Endothelial cell of umbilical vein (primary cell): Measurements from ENCODE around the gene MS4A7. TPM values are rescaled to one million over a fixed set of nuclear protein-coding genes. Genes with fewer than 3 reads are reported as not detected.

Experiments
- BruUV-seq: library from RNA; stranded (reverse); fragments of 400-500 nt; replicated peaks from 2 replicates; lab custom pipeline; 2021; lab: Mats Ljungman, UMichigan
- CTCF ChIA-PET: fragments of 300-600, 350-600 bp; sonication (Branson Sonifier 250); formaldehyde crosslinking; loops from one replicate; lab custom pipeline; 2021; ENCODE audit warnings: antibody characterized with exemption, inconsistent platforms; lab: Charles Lee
- POLR2A ChIA-PET: fragments of 300-600, 350-600 bp; sonication (Branson Sonifier 250); formaldehyde crosslinking; loops from one replicate; lab custom pipeline; 2021; ENCODE audit warnings: antibody characterized with exemption, inconsistent platforms; lab: Charles Lee
- DNase-seq: peaks from one replicate; pipeline ENCODE4 v3.0.0-alpha.2; 2011; ENCODE audit warnings: low read depth, low spot score
- FAIRE-seq: peaks from 2 replicates; lab custom pipeline; 2011; peaks lifted over from hg19 to GRCh38; lab: Jason Lieb, UNC
- H2AFZ ChIP-seq: 2 replicates; pipeline ENCODE4 v1.6.0; 2012; ENCODE audit warnings: low read depth, low read length, control low read depth, inconsistent platforms
- H3K27ac ChIP-seq: 2 replicates; pipeline ENCODE4 v1.5.1; 2011; ENCODE audit warnings: low read depth, mild to moderate bottlenecking, control low read depth, low read length, moderate library complexity; ENCODE audit not compliant: insufficient read depth
- H3K27me3 ChIP-seq, 2 experiments: 2 replicates each; pipeline versions ENCODE4 v1.6.0 to v1.6.1; 2011; ENCODE audit warnings: low read length in 2 of 2, mixed read lengths in 1 of 2; ENCODE audit not compliant: control insufficient read depth in 2 of 2, insufficient read depth in 2 of 2
- H3K36me3 ChIP-seq, 2 experiments: 2 replicates in 1 of 2; 3 replicates in 1 of 2; pipeline ENCODE4 v1.5.1; 2011; ENCODE audit warnings: low read length in 2 of 2, mild to moderate bottlenecking in 1 of 2, moderate library complexity in 1 of 2; ENCODE audit not compliant: control insufficient read depth in 2 of 2, insufficient read depth in 2 of 2; ENCODE audit errors: extremely low read depth in 1 of 2
- H3K4me1 ChIP-seq: 3 replicates; pipeline ENCODE4 v1.5.1; 2011; ENCODE audit warnings: mild to moderate bottlenecking, low read length; ENCODE audit not compliant: control insufficient read depth, insufficient read depth; ENCODE audit errors: extremely low read depth
- H3K4me2 ChIP-seq: 2 replicates; pipeline ENCODE4 v1.6.1; 2011; ENCODE audit warnings: low read length, control low read depth, mixed read lengths; ENCODE audit not compliant: insufficient read depth
- H3K4me3 ChIP-seq, 3 experiments: fragments of 200-600 bp in 1 of 3; sonication (generic), shearing (Covaris generic) in 1 of 3; replicated peaks in 1 of 3; 2 replicates each; pipeline ENCODE4 v1.5.1; 2011 to 2016; ENCODE audit warnings: control low read depth in 3 of 3, low read length in 3 of 3, mild to moderate bottlenecking in 2 of 3, inconsistent platforms in 1 of 3, low read depth in 1 of 3, moderate library complexity in 1 of 3; ENCODE audit not compliant: insufficient read depth in 1 of 3
- H3K79me2 ChIP-seq: 2 replicates; pipeline ENCODE4 v1.6.0; 2012; ENCODE audit warnings: low read length, inconsistent platforms; ENCODE audit not compliant: control insufficient read depth, insufficient read depth
- H3K9ac ChIP-seq: replicated peaks from 2 replicates; pipeline ENCODE3; 2011; ENCODE audit warnings: low read length, control low read depth; ENCODE audit not compliant: insufficient read depth; ENCODE audit errors: extremely low read depth
- H3K9me1 ChIP-seq: replicated peaks from 3 replicates; pipeline ENCODE4 v1.6.0; 2011; ENCODE audit warnings: mild to moderate bottlenecking, low read length; ENCODE audit not compliant: control insufficient read depth, insufficient read depth; ENCODE audit errors: extremely low read depth
- H3K9me3 ChIP-seq: replicated peaks from 2 replicates; pipeline ENCODE4 v1.5.1; 2012; ENCODE audit warnings: low read length, inconsistent platforms; ENCODE audit not compliant: control insufficient read depth, insufficient read depth
- H4K20me1 ChIP-seq: replicated peaks from 2 replicates; pipeline ENCODE3; 2011; ENCODE audit warnings: mild to moderate bottlenecking, low read length; ENCODE audit not compliant: control insufficient read depth, insufficient read depth; ENCODE audit errors: extremely low read depth
- EZH2 ChIP-seq: IDR thresholded peaks from 2 replicates; pipeline ENCODE4 v1.6.1; 2012; ENCODE audit warnings: borderline replicate concordance, low read depth, mild to moderate bottlenecking, moderate library complexity, low read length, inconsistent platforms; ENCODE audit not compliant: severe bottlenecking
- FOS ChIP-seq: IDR thresholded peaks from 2 replicates; pipeline ENCODE4 v1.6.1; 2011; ENCODE audit warnings: mild to moderate bottlenecking, low read length, moderate library complexity, borderline replicate concordance; ENCODE audit not compliant: insufficient read depth
- GATA2 ChIP-seq: IDR thresholded peaks from 2 replicates; pipeline ENCODE4 v1.7.0; 2011; ENCODE audit warnings: low read depth, mild to moderate bottlenecking, moderate library complexity, mixed read lengths, low read length; ENCODE audit not compliant: insufficient read length, insufficient read depth
- JUN ChIP-seq: IDR thresholded peaks from 2 replicates; pipeline ENCODE4 v1.6.1; 2011; ENCODE audit warnings: borderline replicate concordance, low read depth; ENCODE audit not compliant: insufficient read length, insufficient read depth
- MYC ChIP-seq: IDR thresholded peaks from one replicate; pipeline ENCODE4 v1.6.1; 2011; ENCODE audit warnings: mild to moderate bottlenecking, low read depth, low read length
- POLR2A ChIP-seq: IDR thresholded peaks from 2 replicates; pipeline ENCODE4 v1.6.1; 2012; ENCODE audit warnings: low read depth, mild to moderate bottlenecking, control low read depth, low read length
- POLR2AphosphoS5 ChIP-seq: IDR thresholded peaks from 2 replicates; pipeline ENCODE4 v1.6.1; 2012; ENCODE audit warnings: low read depth, mild to moderate bottlenecking, control low read depth, low read length, moderate library complexity; ENCODE audit not compliant: insufficient read depth
- dilution Hi-C: fragments of 300-500 bp; cut with MboI; formaldehyde crosslinking; loops from one replicate; pipeline ENCODE4 v1.15.0; 2019; ENCODE audit warnings: low sequenced_read_pairs; ENCODE audit not compliant: extremely low pct_ligation_motif_present
- intact Hi-C: fragments of 100-400 bp; cut with micrococcal nuclease; formaldehyde crosslinking; loops from one replicate; pipeline ENCODE4 v1.10.0; 2022
- polyA plus RNA-seq, 4 experiments: library from polyadenylated mRNA; depleted of rRNA in 3 of 4; stranded (reverse) in 3 of 4; unstranded in 1 of 4; fragments of >200 nt; gene quantifications; 2 replicates each; pipeline versions ENCODE4 v1.2.1 to v1.2.3, GENCODE V29; 2011 to 2012; ENCODE audit warnings: missing spikeins in 1 of 4
- total RNA-seq: library from RNA; stranded (reverse); gene quantifications from 2 replicates; pipeline ENCODE4 v1.2.3, GENCODE V29; 2021
- TF ChIP-seq, protein P1 (sequence below): IDR thresholded peaks from 2 replicates; pipeline ENCODE4 v1.6.1; 2011; ENCODE audit not compliant: insufficient read depth, insufficient read length
- TF ChIP-seq, protein P2 (sequence below), 2 donors: IDR thresholded peaks; 1 replicate in 1 of 2; 2 replicates in 1 of 2; pipeline ENCODE4 v1.5.1; 2011; ENCODE audit warnings: low read length in 2 of 2, mild to moderate bottlenecking in 2 of 2, moderate library complexity in 2 of 2, control low read depth in 1 of 2, inconsistent platforms in 1 of 2, low read depth in 1 of 2; ENCODE audit not compliant: insufficient read depth in 1 of 2; ENCODE audit errors: extremely low read depth in 1 of 2

Gene MS4A7
- total and polyA plus RNA-seq, 2 donors (not counting 3 experiments of a cell fraction or from before 2014, with no cell fraction given) = 0.04 TPM; not detected in 1

DNA sequence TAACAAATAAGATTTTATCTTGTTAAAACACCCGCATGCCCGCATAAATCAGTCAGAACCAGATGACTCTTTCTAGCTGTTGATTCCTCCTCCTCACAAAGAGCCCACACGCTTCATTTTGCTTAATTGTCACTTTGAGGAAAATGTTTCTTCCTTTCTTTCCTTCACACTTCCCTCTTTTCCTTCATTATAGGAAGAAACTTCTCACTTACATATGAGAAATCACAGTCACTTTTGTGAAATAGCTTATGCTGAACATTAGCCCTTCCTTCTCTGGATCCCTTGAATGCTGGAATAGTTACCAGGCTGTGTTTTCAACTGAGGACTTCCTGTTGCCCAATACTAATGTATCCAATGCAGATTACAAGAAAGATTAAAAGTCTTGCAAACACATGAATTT, 45.5 kb upstream of the MS4A7 start:
- ChIA-PET POLR2A (no interaction called here), CTCF (interaction anchor here (1.2 to 6.4 kb wide), 11 partner anchors 10 to 163 kb away, joined by 3 to 74 read pairs (median 13); no protein-coding TSS in a partner anchor)
- H3K36me3 ChIP-seq = no peaks in the 10 kb centered on the region
- H3K4me2 ChIP-seq = no peak overlapping the region
- H3K9me3 ChIP-seq = no peaks in the 10 kb centered on the region
- peaks cover 0 to 3% of the 10 kb centered on the region in 2 experiments for H3K27me3 ChIP-seq
- H3K79me2 ChIP-seq = no peaks in the 10 kb centered on the region
- H2AFZ ChIP-seq = no peak overlapping the region
- no peaks in the 10 kb centered on the region for H3K9me1 ChIP-seq
- dilution Hi-C loops (no loop called here), intact Hi-C loops (no loop called here)
- no peak overlapping the region for H3K4me3 ChIP-seq
- FAIRE-seq (no peak), DNase-seq (no peak)
- H3K27ac ChIP-seq = no peak overlapping the region
- BruUV-seq = no TSS peak
- TF ChIP-seq POLR2AphosphoS5 (no peak), FOS (no peak), POLR2A (no peak), GATA2 (no peak), EZH2 (no peak), JUN (no peak), MYC (no peak)
- TF ChIP-seq, protein P1, sequence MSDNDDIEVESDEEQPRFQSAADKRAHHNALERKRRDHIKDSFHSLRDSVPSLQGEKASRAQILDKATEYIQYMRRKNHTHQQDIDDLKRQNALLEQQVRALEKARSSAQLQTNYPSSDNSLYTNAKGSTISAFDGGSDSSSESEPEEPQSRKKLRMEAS = no peak
- TF ChIP-seq, protein P2, sequence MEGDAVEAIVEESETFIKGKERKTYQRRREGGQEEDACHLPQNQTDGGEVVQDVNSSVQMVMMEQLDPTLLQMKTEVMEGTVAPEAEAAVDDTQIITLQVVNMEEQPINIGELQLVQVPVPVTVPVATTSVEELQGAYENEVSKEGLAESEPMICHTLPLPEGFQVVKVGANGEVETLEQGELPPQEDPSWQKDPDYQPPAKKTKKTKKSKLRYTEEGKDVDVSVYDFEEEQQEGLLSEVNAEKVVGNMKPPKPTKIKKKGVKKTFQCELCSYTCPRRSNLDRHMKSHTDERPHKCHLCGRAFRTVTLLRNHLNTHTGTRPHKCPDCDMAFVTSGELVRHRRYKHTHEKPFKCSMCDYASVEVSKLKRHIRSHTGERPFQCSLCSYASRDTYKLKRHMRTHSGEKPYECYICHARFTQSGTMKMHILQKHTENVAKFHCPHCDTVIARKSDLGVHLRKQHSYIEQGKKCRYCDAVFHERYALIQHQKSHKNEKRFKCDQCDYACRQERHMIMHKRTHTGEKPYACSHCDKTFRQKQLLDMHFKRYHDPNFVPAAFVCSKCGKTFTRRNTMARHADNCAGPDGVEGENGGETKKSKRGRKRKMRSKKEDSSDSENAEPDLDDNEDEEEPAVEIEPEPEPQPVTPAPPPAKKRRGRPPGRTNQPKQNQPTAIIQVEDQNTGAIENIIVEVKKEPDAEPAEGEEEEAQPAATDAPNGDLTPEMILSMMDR (IDR thresholded peaks at IDR 0.05; ENCODE audit: extremely low read depth in 1 of 2, insufficient read depth in 1 of 2, low read depth in 1 of 2, low read length in 2 of 2) = no peak
- H3K9ac ChIP-seq = no peak overlapping the region
- no peaks in the 10 kb centered on the region for H3K4me1 ChIP-seq
- no peaks in the 10 kb centered on the region for H4K20me1 ChIP-seq
